Right atrium auricular region (tissue), 2 donors: ENCODE measurements around the gene MSL3. TPM values are rescaled to one million over a fixed set of nuclear protein-coding genes. Genes with fewer than 3 reads are reported as not detected.

Experiments used
- DNase-seq: peaks from one replicate; pipeline ENCODE4 v3.0.0-alpha.2; 2019; ENCODE audit warnings: low spot score
- H3K27ac ChIP-seq, 2 donors: fragments of 200-600 bp; sonication (generic); 1 replicate in 1 of 2; 2 replicates in 1 of 2; pipeline ENCODE4 v1.5.1; 2016 to 2019
- H3K27me3 ChIP-seq, 2 donors: fragments of 200-600 bp; sonication (generic); one replicate each; pipeline versions ENCODE4 v1.5.1 to v1.6.0; 2017 to 2019
- H3K36me3 ChIP-seq: fragments of 200-600 bp; sonication (generic); one replicate; pipeline ENCODE4 v1.5.1; 2016
- H3K4me1 ChIP-seq, 2 donors: fragments of 200-600 bp; sonication (generic); one replicate each; pipeline versions ENCODE4 v1.5.1 to v1.6.0; 2017 to 2019
- H3K4me3 ChIP-seq, 2 donors: fragments of 200-600 bp; sonication (generic); 1 replicate in 1 of 2; 2 replicates in 1 of 2; pipeline ENCODE4 v1.5.1; 2017 to 2019; ENCODE audit warnings: mild to moderate bottlenecking in 1 of 2, moderate library complexity in 1 of 2
- H3K9me3 ChIP-seq, 2 donors: fragments of 200-600 bp; sonication (generic); one replicate each; pipeline ENCODE4 v1.5.1; 2019
- total RNA-seq, 2 donors: library from RNA; depleted of rRNA; stranded (reverse); fragments of >200 nt; gene quantifications; one replicate each; pipeline ENCODE4 v1.1.0, GENCODE V29; 2016
- TF ChIP-seq, protein P1 (sequence below), 2 donors: fragments of 200-600 bp; sonication (generic); IDR thresholded peaks; one replicate each; pipeline ENCODE4 v1.5.1; 2019; ENCODE audit warnings: antibody characterized with exemption in 2 of 2

MSL3 gene, protein sequence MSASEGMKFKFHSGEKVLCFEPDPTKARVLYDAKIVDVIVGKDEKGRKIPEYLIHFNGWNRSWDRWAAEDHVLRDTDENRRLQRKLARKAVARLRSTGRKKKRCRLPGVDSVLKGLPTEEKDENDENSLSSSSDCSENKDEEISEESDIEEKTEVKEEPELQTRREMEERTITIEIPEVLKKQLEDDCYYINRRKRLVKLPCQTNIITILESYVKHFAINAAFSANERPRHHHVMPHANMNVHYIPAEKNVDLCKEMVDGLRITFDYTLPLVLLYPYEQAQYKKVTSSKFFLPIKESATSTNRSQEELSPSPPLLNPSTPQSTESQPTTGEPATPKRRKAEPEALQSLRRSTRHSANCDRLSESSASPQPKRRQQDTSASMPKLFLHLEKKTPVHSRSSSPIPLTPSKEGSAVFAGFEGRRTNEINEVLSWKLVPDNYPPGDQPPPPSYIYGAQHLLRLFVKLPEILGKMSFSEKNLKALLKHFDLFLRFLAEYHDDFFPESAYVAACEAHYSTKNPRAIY
- total RNA-seq, result 10 to 100 TPM; 11.4 to 13.2 TPM

DNA sequence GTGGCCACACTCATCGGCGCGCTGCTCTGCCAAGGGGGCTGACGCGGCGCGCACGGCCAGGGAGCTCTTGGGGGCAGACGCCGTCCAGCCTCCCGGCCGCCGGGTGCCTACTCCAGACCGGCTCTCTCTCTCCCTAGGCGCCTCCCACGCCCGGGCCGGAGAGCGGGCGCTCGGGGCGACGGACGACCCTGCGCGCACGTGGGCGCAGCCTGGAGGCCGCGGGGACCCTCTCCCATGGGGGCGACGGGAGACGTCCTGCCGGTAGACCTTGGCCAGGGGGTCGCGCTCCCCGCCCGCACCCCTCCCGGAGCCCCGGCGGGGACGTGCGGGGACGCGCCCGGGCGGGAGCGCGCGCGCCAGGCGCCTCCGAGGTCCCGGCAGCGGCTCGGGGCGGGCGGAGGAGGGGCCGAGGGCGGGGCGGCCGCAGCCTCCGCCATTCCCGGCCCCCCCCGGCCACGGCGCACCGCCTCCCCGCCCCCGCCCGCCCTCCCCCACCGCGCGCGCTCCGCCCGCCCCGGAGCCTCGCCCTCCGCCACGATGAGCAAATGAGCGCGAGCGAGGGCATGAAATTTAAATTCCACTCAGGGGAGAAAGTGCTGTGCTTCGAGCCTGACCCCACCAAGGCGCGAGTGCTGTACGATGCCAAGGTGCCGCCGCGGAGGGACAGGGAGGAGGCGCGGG lies at the start of gene MSL3:
TSS of gene MSL3 (plus strand) at position 519 of the 681 bp plus-strand sequence. CDS start at position 546, 27 bp downstream.
- H3K36me3 ChIP-seq, result peaks cover 15% of the 10 kb centered on the region
- H3K4me3 ChIP-seq, result peak within 1 kb of the TSS; percentile 64 to 66
- no peak for DNase-seq
- no peaks in the 10 kb centered on the region for H3K27me3 ChIP-seq
- H3K9me3 ChIP-seq, result no peaks in the 10 kb centered on the region
- peak within 1 kb of the TSS; percentile 84 to 89 for H3K27ac ChIP-seq
- H3K4me1 ChIP-seq, result peaks cover 0 to 3% of the 10 kb centered on the region in 2 donors
- TF ChIP-seq, protein P1, sequence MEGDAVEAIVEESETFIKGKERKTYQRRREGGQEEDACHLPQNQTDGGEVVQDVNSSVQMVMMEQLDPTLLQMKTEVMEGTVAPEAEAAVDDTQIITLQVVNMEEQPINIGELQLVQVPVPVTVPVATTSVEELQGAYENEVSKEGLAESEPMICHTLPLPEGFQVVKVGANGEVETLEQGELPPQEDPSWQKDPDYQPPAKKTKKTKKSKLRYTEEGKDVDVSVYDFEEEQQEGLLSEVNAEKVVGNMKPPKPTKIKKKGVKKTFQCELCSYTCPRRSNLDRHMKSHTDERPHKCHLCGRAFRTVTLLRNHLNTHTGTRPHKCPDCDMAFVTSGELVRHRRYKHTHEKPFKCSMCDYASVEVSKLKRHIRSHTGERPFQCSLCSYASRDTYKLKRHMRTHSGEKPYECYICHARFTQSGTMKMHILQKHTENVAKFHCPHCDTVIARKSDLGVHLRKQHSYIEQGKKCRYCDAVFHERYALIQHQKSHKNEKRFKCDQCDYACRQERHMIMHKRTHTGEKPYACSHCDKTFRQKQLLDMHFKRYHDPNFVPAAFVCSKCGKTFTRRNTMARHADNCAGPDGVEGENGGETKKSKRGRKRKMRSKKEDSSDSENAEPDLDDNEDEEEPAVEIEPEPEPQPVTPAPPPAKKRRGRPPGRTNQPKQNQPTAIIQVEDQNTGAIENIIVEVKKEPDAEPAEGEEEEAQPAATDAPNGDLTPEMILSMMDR (IDR thresholded peaks at IDR 0.05), result no peak

DNA sequence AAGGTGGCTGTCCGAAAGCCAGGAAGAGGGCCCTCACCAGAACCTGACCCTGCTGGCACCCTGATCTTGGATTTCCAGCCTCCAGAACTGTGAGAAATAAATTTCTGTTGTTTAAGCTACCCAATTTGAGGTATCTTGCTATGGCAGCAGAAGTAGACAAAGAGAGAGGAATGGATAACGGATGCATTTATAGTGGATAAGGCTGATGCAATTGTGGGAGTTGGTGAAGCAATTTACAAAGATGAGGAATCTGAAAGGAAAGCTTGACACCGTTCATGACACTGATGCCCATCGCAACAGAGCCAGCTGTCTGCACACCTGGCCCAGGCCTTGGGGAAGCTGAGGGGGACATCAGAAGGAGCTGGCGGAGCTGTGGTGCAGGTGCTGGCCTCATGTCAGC lies 35.7 kb upstream of the MSL3 start:
- no peaks in the 10 kb centered on the region for H3K4me1 ChIP-seq
- no peak overlapping the region for H3K27ac ChIP-seq
- no peak overlapping the region for H3K4me3 ChIP-seq
- no peaks in the 10 kb centered on the region for H3K36me3 ChIP-seq
- H3K27me3 ChIP-seq, result no peaks in the 10 kb centered on the region
- no peaks in the 10 kb centered on the region for H3K9me3 ChIP-seq
- no peak for DNase-seq
- TF ChIP-seq, protein P1 (IDR thresholded peaks at IDR 0.05), result no peak

DNA sequence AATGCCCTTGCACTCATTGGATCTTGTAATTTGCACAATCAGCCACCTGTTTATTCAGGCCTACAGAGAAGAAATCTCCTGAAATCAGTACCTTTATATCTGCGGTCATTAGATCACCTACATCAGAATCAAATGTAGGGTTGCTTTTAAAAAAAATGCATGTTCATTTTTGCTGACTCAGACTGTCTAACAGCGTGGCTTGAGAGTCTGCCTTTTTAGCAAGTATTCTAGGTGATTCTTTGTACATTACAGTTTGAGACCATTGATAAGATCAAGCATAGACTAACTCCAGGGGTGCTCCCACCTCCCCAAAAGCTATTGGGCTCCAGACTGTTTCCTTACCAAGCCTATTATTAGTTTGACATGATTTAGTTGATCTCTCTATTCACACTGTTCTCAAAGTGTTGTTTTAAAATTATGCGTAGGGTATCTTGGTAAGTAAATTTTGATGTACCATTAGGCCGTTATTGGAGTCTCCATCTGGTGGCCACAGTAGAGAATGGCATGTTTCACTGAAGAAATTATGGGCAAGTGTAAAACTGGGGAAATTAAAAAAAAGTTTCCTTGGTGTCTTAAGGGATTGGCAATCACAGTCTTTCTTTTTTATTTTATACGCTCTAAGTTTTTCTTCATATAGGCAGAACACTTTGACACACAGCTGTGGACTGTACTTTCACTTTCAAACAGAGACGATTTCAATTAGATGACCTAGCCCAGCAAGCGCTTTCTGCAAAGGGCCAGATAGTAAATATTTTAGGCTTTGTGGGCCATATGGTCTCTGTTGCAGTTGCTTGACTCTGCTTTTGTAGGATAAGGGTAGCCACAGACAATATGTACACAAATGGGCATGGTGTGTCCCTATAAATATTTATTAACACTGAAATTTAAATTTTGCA lies 33.7 kb upstream of the MSL3 start:
- no peak overlapping the region for H3K27ac ChIP-seq
- TF ChIP-seq, protein P1 (IDR thresholded peaks at IDR 0.05), result peak; percentile 57 to 76
- no peaks in the 10 kb centered on the region for H3K4me1 ChIP-seq
- no peaks in the 10 kb centered on the region for H3K36me3 ChIP-seq
- no peaks in the 10 kb centered on the region for H3K27me3 ChIP-seq
- no peak for DNase-seq
- H3K9me3 ChIP-seq, result no peaks in the 10 kb centered on the region
- no peak overlapping the region for H3K4me3 ChIP-seq

DNA sequence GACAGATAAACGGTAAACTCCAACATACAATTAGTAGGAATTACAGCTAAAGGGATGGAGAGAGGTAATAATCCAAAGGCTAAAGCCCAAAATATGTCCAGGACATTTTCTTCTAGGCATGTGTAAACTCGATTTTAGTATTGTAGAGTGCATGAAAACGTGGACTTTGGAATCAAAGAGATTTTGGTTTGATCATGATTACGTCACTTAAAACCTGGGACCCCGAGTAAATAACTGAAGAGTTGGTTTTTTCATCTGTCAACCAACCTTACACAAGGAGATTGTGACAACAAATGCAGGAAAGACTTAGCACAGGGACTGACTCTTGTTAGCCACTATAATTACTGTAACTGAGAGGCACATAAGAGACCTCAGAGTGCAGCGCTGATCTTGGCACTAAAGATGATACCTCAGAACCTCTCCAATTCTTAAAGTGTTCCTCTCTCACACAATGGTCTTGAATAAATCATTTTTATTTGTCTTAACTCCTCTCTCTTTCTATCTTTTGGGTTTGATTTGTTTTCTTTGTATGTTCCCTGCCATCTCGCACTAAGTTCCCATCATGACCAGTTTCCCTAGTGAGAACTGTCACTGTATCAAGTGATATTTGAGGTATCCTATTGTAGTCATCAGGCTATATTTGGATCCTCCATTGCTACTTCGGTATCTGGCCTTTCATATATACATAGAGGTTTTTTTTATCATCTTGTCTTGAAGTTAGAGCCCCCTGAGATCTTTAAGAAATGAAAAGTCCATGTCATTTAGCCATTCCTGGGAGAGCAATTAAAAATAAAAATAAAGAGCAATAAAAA lies 32.2 kb upstream of the MSL3 start:
- H3K4me3 ChIP-seq, result no peak overlapping the region
- H3K27ac ChIP-seq, result no peak overlapping the region
- no peaks in the 10 kb centered on the region for H3K27me3 ChIP-seq
- no peak for DNase-seq
- no peaks in the 10 kb centered on the region for H3K4me1 ChIP-seq
- H3K36me3 ChIP-seq, result no peaks in the 10 kb centered on the region
- no peaks in the 10 kb centered on the region for H3K9me3 ChIP-seq
- TF ChIP-seq, protein P1 (IDR thresholded peaks at IDR 0.05), result no peak

DNA sequence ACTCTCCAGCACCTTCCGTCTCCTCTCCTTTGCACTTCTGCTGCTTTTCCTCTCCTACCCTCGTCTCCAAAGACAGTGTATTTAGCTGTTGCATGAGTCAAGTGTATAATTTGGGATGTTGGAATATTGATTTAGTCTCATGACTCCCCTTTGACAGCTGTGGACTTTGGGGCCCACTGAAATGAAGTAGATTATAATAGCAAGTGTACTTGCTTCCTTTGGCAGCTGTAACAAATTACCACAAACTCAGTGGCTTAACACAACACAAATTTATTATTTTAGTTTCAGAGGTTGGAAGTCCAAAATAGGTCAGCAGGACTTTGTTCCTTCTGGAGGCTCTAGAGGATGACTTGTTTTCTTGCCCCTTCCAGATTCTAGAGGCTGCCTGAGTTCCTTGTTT lies 29.5 kb upstream of the MSL3 start:
- TF ChIP-seq, protein P1 (IDR thresholded peaks at IDR 0.05), result no peak
- no peaks in the 10 kb centered on the region for H3K27me3 ChIP-seq
- H3K4me1 ChIP-seq, result no peaks in the 10 kb centered on the region
- no peak overlapping the region for H3K4me3 ChIP-seq
- no peak overlapping the region for H3K27ac ChIP-seq
- no peak for DNase-seq
- no peaks in the 10 kb centered on the region for H3K36me3 ChIP-seq
- H3K9me3 ChIP-seq, result no peaks in the 10 kb centered on the region
